CD4-positive, alpha-beta T cell treated with Interferon alpha-2 for 1 hour (primary cell): ENCODE data around the gene FABP1.

Experiments used
- DNase-seq, 2 donors: peaks; one replicate each; pipeline ENCODE4 v3.0.0-alpha.2; 2020 to 2022

The FABP1 gene

DNA sequence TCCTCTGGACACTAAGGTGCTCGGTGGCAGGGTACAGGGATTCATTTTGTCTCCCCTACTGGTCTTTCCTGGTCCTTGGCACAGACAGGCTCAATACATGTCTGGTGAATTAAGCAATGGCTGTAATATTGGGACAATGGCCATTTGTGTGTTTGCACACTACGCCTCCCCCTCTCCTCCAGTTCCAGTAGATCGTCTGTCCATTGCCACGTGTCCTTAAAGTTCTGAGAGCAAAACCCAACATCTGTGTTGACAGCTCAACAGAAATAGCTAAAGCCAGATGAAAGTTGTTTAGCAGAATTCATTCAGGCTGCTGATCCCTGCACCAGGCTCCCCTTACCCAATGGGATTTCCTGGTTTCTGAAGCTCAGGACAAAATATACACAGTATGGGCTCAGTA, 9.0 kb upstream of the FABP1 start:
- DNase-seq: no peak

DNA sequence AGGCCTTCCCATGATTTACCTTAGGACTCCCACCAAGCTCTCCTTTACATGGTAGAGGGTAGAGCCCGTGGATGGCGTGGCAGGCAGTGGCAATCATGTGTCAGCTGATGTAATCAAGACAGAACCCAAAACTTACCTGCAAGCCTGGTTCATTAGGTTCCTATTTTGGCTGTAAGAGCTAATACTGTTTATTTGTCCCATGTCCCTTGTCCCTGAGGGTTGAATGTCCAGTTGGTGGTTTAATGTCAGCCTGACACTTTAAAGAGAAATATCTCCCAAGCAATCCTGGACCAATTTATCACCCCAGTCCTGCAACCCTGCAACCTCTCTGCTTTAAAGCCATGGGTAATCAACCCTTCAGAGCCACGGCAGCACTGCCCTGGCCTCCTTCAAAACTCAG, 6.0 kb upstream of the FABP1 start:
- no peak for DNase-seq

DNA sequence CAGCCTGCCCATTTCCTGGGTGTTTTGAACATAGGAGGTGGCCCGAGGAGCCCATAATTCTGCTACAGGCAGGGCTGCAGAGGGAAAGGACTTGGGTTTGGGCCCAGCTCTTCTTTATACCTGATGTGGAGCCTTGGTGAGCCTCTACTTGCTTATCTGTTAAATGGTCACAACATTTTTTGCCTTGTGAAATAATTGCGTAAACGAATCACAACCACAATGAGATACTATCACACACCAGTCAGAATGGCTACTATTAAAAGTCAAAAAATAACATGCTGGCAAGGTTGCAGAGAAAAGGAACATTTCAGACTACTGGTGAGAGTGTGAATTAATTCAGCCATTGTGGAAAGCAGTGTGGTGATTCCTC, 4.1 kb upstream of the FABP1 start:
- no peak for DNase-seq

DNA sequence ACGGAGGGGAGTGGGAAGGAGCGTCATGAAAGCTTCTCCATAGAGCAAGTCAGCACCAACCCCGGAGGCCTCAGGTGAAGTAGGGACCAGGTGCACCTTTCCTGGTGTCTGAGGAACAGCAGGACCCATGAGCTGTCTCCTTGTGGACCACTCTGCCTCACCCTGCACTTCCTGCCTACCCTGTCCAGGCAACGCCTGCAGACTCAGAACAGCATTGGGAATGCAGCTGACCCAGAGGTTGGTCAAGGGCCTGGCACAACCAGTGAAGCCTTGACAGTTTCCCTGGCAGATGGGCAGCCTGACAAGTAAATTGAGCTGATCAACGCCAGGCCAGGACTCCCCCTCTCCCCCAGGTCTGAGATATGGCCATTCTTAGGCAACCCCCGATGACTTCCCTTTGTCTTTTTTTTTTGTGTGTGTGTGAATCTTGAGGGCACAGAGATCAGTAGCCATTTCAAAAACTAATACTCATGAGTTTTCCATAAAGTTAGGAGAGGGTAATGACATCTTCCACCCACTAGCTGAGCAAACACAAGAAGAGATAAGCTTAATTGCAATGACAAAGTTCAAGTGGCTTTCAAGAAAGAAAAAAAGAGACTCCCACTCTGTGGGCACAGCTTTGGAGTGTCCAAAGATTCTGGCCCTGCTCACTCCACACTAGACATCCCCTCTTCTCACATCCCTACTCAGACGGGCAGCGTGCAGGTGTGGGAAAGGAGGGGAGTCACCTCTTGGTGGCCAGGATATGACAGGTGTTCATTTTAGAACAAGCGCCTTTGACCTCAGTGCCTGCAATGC, 3.5 kb upstream of the FABP1 start:
- DNase-seq: no peak

DNA sequence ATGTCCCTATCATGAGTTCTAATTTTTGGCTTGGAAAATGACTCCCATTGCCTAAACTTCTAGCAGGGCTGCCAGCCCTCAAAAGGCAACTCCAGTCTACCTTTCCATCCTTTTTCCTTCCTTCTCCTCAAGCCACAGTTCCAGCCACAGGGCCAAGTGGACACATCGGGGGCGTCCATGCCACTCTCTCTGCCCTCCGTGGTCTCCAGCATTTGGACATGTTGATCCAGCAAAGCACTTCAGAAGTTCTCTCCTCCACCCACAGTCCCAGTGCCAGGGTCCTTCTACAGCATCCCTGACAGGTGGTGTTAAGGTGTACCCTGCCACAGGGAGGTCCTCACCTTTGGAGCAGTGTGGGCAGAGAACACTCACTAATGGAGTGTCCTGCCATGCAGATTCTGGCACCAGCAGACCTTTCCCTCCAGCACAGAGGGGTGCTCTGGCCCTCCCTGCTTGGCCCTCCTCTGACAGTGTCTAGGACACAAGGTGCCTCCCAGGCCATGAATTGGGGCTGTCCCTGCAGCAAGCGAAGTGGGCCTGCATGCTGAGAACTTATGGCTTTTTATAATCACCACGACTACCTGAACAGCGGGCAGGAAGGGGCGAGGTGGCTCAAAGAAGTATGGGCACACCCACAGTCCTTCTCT, 1.6 kb upstream of the FABP1 start:
- DNase-seq: no peak

DNA sequence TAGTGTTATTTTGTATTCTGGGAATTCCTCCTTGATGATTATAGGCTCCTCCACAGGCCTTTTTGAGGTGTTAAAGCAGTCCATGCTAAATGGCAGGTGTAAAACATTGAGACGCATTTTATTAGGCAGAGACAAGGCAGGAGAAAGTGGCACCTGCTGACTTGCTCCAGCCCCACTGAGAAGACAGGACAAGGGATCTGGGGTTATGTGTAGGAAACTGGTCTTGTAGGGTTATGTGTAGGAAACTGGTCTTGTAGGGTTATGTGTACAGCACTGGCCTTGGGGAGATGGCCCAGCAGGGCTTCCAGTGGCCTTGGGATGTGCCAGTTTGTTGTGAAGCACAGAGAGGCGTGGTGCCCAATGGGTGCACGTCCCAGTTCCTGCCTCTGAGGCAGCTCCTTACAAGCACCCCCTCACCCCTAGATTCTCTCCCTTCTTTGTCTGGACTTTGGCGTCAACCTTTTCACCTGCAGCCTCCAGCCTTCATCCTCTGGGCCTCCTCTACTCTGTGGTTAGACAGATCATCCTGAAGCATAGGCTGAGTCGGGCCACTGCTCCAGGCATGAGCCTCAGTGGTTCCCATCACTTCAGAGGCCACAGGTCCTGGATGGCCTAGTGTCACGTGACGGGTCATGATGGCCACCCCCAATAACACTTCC, 921 bp upstream of the FABP1 start:
- no peak for DNase-seq

DNA sequence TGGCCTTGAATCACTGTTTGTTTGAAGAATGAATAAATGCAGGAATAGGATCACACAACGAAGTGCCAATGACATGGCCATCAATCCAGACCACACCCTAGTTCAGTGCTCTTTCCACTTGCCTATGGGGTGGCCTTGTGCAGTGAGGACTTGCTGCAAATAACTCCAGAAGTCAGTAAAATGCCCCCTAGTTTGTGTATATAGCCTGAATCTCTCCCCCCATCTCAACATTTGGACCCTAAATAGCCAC, 299 bp downstream of the FABP1 start:
- DNase-seq: no peak

DNA sequence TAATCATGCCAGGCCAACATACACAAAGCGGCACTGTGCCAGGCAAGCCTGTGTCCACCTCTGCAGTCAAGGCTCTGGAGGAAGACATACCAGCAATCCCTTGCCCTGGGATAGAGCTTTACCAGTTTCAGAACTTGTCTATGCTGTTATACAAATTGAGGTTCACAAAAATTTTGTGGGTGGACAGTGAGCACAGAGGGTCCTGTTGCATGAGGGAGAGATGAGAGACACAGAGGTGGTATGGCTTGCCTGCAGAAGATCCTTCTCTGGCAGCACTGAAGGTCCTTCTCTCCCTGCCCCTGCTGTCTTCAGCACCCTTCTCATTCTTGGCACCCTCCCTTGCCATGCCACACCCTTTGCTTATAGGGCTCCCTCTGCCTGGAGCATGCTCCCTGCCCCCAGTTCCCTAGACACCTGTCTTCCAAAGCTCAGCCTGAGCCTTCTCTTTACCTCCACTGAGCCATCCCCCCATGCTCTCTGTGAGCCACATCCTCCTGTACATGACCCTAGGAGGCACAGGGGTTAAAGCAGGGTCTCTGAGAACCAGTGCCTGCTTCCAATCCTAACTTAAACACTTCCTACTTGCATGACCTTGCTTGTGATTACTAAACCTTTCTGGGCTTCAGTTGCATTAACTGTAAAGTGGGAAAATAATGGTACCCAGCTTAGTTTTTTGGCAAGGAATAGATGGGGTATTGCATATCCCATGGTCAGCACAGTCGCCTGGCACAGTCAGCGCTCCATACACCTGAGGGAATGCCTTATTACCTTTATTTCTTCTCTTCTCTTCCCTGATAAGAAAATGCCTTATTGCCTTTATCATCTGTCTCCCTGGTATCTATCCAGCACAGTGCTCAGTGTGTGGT, 857 bp downstream of the FABP1 start:
- DNase-seq: no peak

DNA sequence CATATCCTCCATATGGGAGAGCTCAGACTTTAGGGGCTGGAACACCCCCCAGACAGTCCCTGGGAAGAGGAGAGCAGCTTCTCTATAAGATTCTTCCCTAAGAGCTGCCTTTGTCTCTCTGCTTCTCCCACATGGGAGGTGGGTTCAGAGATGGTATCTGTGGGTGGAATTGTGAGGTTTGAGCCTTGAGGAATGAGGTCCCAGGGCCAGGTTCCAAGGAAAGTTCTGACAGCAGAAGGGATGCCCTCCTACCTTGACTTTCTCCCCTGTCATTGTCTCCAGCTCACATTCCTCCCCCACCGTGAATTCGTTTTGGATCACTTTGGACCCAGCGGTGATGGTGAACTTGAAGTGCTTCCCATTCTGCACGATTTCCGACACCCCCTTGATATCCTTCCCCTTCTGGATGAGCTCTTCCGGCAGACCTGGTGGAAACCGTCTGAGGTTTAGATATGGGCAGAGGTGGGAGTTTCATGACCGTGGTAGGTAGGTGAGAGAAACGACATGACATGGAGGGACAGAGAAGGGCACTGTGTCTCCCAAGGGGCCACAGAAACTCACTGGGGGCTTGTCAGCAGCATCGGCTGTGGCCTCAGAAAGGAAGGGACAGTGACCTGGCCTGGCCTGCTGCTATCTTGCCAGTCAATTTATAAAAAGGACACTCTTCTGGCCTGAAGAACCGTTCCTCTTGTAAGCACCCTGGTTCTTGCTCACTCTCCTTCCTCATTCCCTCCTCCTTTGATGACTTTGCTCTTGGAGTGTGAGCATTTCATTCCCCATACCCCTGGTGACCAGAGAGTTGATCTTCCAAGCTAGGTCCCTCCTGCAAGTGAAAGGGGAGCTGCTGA, 1.7 kb downstream of the FABP1 start:
- no peak for DNase-seq

DNA sequence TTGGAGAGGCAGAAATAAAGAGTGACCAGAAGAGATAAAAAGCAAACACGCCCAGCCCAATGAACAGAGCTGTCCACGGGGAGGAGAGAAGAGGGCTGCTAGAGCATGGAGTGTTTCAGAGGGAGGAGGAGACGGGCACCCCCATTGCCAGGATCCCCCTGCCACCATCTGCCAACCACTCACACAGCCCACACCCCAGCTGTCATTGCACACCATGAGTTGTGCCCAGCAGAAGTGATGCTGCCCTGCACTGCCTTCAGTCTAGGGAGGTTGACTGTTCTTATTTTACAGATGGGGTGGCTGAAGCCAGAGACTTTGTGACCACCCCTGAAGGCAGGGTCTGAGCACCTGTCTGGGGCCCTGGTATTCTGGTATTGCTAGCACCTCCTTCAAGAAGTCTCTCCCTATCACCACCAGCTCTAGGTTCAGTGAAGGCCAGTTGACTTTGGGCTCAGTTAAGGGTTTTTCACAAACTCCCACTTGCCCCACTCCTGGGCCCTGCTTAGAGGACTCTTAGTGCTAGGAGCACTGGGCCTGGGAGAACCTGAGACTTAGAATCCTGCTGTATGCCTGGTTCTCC, 2.4 kb downstream of the FABP1 start:
- no peak for DNase-seq

DNA sequence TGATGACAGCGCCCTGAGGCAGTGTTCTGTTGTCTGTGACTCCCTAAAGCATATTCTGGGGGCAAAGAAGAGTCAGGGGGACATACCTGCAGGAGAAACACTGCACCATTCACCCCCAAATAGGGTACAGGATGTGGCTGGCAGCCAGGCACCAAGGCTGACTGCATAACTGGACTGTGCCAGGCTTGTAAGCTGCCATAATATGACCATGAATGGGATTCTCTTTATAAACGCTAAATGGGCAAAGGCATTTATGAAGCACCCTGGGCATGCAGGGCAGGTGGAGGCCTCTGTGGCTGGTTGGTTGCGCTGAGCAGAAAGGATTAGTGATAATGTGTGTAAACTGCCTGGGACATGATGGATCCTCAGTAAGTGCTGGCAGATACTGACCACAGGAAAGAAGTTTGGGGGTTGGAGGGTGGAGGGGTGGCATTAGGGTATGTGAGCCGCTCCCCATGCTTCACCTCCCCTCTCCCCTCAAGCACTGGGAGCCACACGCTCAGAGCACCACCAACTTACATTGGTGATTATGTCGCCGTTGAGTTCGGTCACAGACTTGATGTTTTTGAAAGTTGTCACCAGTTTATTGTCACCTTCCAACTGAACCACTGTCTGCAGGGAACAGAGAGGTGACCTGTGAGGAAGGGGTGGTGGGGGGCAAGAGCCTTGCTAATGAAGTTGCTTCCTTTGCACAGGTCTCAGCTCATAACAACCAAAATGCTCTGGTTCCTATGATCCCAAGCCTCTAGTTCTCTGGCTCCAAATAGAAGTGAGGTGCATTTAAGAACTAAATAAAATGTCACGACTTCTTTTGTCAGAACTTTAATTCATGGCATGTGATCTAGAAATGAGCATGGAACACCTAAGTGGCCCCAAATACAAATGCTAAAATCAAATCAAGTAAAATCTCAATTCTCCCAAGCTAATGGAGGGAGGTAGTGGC, 3.6 kb downstream of the FABP1 start:
- DNase-seq: no peak

DNA sequence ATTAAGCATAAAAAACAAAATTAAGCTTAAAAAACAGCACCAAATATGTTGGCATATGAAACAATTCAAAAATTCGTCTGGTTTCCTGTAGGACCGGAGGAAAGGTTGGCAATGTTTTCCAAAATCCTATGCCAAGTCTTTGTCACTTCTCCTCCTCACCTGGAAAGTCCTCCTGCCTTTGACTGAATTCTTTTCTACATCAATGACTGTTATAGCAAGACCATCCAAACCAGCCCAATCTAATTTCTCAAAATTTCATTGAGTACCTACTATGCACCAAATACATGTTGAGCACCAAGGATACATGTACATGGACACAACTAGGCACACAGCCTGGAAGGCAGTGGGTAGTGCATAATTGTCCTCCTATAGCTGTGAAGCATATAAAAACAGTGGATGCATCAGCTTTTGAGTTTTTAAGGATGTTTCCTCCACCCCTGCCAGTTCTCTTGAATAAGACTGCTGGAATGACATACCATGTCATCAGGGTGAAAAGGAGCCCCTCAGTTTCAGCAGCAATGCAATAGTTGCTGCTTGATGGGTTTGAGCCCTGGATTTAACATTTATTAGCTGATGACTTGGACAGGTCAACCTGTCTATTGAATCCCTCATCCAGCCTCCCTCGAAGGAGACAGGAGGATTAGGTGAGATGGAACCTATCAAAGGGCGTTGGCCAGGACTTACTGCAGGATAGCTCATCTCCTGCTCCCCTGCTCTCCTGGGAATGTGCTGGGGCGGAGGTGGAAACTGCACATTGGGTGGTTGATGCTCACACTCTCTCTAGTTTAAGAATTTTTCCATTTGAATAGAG, 4.5 kb downstream of the FABP1 start:
- DNase-seq: no peak

DNA sequence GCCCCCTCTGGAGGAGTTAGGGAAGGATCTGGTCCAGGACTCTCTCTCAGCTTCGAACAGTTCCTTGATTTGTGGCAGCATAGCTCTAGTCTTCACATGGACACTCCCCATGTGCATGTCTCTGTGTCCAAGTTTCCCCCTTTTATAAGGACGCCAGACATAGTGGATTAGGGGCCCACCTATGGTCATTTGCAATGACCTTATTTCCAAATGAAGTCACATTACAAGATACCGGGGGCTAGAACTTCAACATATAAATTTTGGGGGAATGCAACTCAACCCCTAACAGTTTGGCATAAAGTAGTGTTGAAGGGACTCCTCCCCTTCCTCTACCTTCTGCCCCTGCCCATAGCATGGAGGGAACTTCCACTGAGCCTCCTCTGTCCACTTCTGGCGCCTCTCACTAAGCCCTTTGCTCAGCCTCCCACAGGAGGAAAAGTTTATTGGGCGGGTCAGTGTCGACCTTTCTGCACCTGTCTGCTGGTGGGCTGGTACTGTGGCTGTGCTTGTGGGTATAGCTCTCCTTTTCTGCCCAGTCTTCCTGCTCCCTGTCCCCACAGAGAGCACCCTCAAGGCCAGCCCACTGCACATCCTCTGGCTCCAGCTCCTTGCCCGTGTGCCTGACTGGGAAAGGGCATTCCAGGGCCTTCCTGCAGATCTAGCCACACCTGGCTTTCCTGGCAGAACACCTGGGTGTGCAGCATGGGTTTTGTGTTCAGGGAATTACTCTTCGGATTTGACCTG, 5.5 kb downstream of the FABP1 start:
- no peak for DNase-seq

DNA sequence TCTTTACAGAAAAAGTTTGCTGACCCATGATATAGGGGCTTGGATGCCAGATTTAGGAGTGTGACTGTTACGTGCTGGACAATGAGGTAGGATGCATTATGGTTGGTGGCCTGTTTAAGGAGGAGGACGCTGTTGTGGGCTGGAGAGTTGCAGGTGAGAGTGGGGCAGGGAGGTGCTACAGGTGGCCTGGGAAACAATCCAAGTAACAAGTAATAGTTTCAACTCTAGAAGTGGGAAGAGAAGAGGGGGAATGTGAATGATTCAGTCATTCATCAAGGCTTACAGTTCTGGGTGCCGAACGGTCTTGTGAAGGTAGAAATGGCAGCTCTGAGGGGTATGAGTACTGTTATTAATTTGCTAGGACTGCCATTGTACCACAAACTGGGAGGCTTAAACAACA, 6.2 kb downstream of the FABP1 start:
- no peak for DNase-seq

DNA sequence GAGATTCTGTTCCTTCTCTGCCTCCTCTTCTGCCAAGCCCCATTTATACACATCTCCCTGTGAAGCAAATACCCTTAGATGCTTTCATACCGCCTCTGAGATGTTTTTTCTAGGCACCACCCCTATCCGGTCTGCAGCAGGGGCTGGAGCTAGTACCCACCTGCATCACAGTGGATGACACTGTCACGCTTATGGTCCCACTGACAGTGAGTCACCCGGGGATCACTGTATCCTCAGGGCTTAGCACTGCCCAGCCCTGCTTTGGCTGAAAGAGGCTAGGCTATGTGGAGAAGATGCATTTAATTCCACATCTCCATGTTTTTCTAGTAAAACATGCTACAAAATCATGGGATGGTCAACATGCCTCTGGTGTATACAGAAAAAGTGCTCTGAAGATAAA, 9.9 kb downstream of the FABP1 start:
- DNase-seq: no peak

DNA sequence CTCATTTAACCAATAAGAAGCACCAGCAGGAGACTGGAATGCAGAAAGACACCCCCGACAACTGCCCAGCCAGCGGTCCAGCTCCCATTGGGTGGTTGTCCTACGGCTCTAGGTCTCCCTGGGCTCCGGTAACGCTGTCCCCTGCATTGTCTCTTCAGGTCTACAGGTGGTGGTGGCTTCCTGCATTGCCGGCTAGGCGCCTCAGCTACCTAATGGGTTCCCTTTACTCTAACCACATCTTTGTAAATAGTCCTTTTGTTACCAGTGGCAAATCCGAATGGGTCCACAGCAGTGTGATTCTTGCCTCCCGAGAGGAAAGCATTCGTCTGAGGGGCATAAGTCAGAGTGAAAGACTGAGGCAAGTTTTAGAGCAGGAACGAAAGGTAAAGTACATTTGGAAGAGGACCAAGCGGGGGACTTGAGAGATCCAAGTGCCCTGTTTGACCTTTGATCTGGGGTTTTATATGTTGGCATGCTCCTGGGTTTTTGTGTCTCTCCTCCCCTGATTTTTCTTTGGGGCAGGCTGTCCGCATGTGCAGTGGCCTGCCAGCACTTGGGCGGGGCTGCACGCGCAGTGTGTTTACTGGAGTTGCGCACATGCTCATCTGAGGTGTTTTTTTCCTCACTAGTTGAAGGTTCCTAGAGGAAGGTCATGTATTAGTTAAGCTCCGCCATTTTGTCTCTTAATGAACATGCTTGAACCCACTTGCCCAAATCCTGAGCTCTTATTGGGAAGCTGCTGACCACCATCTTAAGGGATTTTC, 11.0 kb downstream of the FABP1 start:
- no peak for DNase-seq

DNA sequence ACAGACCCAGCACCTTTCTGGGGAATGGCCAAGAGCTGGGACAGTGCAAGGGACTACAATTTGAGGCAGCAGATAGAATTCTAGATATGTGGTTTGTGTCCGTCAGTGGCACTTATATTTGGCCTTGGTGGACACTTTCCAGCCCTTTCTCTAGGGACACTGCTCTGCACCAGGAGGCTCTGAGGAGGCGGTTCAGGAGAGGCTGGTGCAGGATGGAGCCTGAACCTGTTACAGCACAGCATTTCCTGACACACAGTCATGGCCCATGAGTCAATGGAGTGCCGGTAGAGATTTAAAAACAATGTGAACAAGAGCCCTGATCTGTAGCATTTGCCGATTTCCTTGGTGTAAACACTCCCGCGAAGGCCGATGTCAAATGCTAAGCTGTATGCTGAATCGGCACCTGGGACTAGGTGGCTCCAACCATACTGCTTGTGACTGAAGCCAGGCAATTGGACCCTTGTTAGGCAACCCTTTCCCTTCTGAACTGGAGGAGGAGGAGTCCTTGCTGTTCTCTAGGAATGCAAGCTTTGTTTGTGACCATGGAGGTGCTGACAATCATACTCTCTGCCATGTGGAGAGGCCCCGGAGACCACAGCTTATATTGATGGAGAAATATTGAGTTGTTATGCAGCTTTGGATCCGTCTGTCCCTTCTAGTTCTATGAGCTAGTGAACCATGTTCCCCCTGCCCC, 11.9 kb downstream of the FABP1 start:
- DNase-seq: no peak

DNA sequence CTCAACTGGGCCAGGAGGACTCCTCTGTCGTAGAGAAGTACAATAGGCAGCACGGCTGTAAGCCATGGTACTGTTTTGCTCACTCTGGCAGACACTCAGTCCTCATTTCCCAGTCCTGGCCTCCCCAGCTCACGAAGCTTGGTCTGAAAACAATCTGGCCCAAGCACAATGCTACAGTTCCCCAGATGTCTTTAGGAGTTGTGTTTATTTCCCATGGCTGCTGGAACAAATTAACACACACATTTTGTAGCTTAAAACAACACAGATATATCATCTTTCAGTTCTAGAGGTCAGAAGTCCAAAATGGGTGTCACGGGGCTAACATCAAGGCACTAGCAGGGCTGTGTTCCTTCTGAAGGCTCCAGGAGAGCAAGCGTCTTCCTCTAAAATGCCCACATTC, 13.0 kb downstream of the FABP1 start:
- no peak for DNase-seq
